Measurements from ENCODE around the gene ELOF1. TPM values are rescaled to one million over a fixed set of nuclear protein-coding genes. Genes with fewer than 3 reads are reported as not detected.
A peak's percentile ranks its signal among the peaks of the same experiment; 100 is the strongest.
"Not testable (repeated sequence)": the region's sequence is repeated elsewhere in the genome, so short reads cannot be mapped to it uniquely, and the experiment has no call there.

Gene ELOF1
- total RNA-seq: 33.5 TPM
- long read RNA-seq, transcript ELOF1-201 (4 exons, 1,019 nt): major isoform, 6 of 8 reads
- long read RNA-seq, partial matches to known transcripts: 1 of 8 reads
- long read RNA-seq, other reads (novel, unspliced or antisense): 1 of 8 reads

DNA sequence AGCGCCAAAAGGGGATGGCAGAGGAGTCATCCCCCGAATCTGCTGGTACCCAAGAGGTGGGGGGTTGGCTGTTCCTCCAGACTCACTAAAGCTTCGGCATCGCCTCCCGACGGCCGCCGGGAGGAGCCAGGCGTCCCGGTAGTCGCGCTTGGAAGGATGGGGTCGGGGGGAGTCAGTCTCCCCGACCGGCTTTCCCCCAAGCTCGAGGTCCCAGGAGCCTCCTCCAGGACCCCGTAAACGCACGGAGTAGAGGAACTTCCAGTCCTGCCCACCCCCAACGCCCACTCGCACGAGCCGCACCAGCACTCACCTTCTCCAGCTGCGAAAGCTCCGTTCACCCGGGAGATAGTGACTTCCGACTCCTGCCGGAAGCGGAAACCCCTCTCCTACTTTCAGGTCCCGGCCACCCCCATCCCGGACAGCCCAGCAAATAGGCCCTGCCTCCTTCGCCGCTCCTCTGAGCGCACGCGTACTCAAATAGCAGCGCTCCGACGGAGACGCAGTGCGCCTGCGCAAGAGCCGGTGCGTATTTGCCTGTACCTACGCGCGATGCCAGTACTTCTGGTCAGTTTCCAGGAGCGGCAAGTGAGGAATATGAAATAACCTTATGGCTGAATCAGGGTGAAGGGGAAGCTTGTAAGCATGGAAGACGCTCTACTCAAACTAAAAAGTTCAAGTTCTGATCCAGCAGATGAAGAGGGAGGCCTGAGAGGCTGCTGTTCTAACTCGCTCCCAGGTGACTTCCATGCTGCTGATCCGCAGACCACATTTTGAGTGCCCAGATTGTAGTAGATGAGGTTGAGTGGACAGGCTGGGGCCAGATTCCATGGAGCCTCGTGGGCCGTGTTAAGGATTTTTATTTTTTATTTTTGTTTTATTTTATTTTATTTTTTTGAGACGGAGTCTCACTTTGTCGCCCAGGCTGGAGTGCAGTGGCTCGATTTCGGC, at the start of gene ELOF1:
Gene ELOF1 (minus strand): TSS at position 350 of the 948 bp plus-strand sequence. CDS start 4,883 bp downstream, outside the sequence.
- ATAC-seq (peak; percentile 99), DNase-seq (ENCODE audit: missing footprints) (peak; percentile 99)
- intact Hi-C loops (cut with DNase I): loop anchor here (2.0 kb wide), 1 partner anchor 28 kb away; no protein-coding TSS in a partner anchor

DNA sequence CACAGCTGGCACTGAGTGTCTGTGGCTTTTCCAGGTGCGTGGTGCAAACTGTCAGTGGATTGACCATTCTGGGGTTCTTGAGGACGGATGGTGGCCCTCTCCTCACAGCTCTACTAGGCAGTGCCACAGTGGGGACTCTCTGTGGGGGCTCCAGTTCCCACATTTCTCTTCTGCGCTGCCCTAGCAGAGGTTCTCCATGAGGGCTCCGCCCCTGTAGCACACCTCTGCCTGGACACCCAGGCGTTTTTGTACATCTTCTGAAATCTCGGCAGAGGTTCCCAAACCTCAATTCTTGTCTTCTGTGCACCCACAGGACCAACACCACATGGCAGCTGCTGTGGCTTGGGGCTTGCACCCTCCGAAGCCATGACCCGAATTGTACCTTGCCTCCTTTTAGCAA, 47.5 kb upstream of the ELOF1 start:
- intact Hi-C loops (cut with DNase I): no loop called here
- DNase-seq (ENCODE audit: missing footprints) (no peak), ATAC-seq (no peak)

- ATAC-seq; DNase-seq (ENCODE audit: missing footprints); intact Hi-C loops (cut with DNase I): not testable (repeated sequence)
Measured at GRCh38 chr19:11599704-11600103, 40.7 kb upstream of the ELOF1 start.

- ATAC-seq (no peak), DNase-seq (ENCODE audit: missing footprints) (no peak)
- intact Hi-C loops (cut with DNase I): no loop called here
Measured at GRCh38 chr19:11598746-11599145, 39.7 kb upstream of the ELOF1 start.

DNA sequence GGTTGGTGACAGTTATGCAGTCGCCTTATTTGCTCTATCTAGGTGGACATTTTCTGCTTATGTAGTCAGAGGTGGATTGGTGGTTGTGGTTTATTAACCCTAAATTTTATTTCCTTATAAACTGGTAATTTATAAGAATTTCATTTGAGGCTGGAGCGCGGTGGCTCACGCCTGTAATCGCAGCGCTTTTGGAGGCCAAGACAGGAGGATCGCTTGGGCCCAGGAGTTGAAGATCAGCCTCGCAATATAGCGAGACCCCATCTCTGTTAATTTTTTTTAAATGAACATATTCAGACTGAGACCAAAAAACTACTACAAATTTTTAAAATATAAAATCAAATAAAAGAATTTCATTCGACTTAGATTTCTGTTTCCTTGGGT, 39.1 kb upstream of the ELOF1 start:
- DNase-seq (ENCODE audit: missing footprints) (no peak), ATAC-seq (no peak)
- intact Hi-C loops (cut with DNase I): no loop called here

GRCh38 chr19:11597202-11598102, 38.4 kb upstream of the ELOF1 start, which contains the start of gene ZNF627:
TSS of gene ZNF627 (plus strand) at chr19:11597483. CDS start at chr19:11597628, 145 bp downstream.
- DNase-seq (ENCODE audit: missing footprints) (peak; percentile 99), ATAC-seq (peak; percentile 100)
- intact Hi-C loops (cut with DNase I): no loop called here

GRCh38 chr19:11596156-11596555, 37.1 kb upstream of the ELOF1 start:
- ATAC-seq (no peak), DNase-seq (ENCODE audit: missing footprints) (no peak)
- intact Hi-C loops (cut with DNase I): no loop called here

DNA sequence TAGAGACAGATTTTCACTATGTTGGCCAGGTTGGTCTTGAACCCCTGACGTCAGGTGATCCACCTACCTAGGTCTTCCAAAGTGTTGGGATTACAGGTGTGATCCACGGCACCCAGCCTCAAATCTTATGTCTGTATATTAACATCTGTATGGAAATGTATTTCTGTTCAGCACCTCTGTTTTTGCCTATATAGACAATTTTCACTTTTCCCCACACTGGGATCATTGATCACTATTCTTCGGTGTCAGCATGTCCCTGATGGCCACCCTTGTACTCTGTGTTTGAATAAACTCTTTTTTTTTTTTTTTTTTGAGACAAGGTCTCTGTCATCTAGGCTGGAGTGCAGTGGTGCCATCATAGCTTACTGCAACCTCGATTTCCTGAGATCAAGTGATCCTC, 35.1 kb upstream of the ELOF1 start:
- intact Hi-C loops (cut with DNase I): no loop called here
- DNase-seq (ENCODE audit: missing footprints): no peak
- ATAC-seq: no peak

GRCh38 chr19:11587975-11588631, 29.1 kb upstream of the ELOF1 start:
- intact Hi-C loops (cut with DNase I): loop anchor here (2.0 to 5.0 kb wide), 3 partner anchors 29 to 296 kb away; partner anchors contain the start of gene ELOF1
- no peak for ATAC-seq
- no peak for DNase-seq (ENCODE audit: missing footprints)

DNA sequence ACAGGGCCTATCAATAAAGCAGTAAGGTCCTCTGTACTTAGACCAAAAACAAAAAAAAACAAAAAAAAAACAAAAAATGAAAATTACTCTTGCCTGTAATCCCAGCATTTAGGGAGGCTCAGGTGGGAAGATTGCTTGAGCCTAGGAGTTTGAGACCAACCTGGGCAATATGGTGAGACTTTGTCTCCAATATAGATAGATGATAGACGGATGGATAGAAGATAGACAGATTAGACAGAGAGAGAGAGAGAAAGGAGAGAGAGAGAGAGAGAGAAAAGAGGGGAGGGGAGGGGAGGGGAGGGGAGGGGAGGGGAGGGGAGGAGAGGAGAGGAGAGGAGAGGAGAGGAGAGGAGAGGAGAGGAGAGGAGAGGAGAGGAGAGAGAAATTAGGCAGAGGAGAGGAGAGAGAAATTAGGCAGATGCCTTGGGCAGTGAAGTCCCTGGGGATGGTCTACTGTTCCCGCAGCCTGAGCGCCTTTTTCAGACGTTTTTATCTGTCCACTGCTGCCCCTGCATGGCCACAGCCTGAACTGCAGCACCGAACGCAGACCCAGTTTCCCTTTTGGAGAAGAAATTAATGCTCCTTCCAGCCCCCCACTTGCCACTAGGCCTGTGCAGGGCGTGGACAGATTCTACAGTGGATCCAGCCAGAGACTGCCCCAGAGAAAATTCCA, 28.4 kb upstream of the ELOF1 start:
- DNase-seq (ENCODE audit: missing footprints) (peak; percentile 85), ATAC-seq (peak; percentile 89)
- intact Hi-C loops (cut with DNase I): loop anchor here (2.0 to 5.0 kb wide), 3 partner anchors 29 to 295 kb away; partner anchors contain the start of gene ELOF1

GRCh38 chr19:11586331-11586730, 27.3 kb upstream of the ELOF1 start:
- intact Hi-C loops (cut with DNase I): loop anchor here (2.0 to 5.0 kb wide), 3 partner anchors 28 to 294 kb away; partner anchors contain the start of gene ELOF1
- ATAC-seq (no peak), DNase-seq (ENCODE audit: missing footprints) (no peak)

DNA sequence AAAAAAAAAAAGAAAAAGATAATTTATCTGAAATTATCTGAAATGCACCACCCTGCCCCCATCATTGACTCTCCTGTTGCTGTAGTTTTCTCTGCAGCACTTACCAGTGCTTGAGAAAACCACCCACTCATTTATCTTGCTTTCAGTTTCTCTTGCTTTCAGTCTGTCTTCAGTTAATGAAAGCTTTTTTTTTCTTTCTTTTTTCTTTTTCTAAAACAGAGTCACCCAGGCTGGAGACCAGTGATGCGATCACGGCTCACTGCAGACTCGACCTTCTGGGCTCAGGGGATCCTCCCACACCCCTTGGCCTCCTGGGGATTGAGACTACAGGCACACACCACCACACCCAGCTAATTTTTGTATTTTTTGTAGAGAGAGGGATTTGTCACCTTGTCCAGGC, 22.7 kb upstream of the ELOF1 start:
- intact Hi-C loops (cut with DNase I): no loop called here
- ATAC-seq (no peak), DNase-seq (ENCODE audit: missing footprints) (no peak)

DNA sequence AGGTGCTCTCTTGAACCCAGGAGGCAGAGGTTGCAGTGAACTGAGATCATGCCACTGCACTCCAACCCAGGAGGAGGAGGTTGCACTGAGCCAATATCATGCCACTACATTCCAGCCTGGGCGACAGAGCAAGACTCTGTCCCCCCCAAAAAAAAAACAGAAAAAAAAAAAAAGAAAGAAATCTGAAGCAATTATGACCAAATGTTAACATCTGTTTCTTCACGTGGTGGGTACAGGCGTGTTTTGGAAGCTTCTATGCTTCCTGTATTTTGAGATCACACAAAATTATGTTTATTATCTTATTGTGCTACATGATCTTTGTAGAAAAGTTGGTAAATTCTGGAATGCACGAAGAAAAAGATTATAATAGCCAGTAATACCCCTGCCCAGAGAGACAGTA, 21.1 kb upstream of the ELOF1 start:
- intact Hi-C loops (cut with DNase I): no loop called here
- DNase-seq (ENCODE audit: missing footprints) (no peak), ATAC-seq (no peak)

DNA sequence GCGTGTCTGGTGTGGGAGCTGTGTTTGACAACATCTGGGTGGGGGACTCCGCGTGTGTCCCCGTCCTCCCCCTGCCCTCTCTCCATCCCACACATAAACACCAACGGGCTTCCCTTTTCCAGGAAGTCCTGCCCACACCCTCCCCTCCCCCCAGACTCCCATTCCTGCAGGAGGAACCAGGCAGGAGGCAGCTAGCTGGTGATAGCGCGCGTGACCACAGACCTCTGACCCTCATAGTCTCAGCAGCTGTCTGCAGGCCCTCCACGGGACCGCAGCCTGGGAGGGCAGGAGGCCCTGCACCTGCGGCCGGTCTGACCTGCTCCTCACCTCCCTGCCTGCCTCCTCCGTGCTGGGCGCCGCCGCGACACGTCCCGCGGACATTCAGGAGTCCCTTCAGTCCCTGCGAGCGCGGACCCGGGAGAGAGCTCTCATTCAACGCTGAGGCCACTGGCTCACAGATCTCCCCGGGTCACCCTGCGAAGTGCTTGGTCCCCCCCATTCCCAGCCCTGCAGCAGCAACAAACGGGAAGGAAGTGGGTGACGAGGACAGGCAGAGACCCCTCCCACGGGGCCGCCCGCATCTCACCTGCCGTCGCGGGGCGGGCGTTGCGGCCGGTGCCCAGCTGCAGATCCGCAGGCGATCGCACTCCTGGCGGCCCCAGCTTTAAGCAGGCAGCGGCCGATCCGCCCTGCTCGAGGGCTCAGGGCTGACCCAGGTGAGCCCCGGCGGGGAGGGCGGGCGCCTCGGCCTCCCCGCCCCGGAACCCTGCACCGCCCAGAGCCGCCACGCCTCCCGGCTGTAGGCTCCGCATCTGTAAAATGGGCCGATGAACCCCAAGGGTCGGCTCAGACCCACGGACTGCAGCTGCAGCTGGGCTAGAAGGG, 19.5 kb upstream of the ELOF1 start:
- intact Hi-C loops (cut with DNase I): no loop called here
- ATAC-seq (peak; percentile 21), DNase-seq (ENCODE audit: missing footprints) (peak; percentile 74)

DNA sequence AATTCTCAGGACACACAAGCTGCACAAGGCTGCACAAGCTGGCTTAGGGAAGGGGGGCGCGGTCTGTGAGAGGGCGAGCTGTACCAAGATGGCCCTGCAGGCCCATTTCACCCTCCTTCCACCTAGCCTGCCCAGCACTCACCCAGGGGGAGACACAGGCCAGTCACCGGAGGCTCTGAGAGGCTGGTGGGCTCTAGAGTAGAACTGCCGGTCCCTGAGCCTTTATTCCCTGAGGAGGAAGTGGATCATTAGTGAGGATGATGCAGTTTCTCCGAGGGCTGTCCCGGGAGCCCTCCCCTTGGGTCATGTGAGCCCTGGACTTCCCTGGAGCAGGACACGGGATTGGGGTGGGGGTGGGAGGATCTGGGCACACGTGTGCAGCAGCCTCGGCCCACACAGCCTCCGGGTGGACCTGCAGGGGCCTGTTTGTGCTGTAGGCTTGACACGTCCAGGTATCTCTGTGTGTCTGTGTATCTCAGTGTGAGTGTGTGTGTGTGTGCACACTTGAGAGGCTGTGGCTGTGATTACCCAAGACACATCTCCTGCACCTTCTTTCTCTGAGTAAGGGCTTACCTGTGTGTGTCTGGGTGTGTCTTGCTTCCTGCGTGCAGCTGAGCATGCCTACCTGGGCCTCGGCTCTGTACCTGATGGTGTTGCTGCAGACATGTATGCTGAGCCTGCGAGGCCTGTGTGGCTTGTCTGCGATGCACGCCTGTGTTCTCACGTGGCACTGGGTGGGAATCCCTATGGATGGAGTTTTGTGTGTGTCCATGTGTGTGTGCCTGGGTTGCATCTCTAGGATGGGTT, 18.6 kb upstream of the ELOF1 start, which contains the start of gene ACP5:
Gene ACP5 (minus strand): TSS at position 195 of the 807 bp plus-strand sequence. CDS start 328 bp downstream, outside the sequence.
- intact Hi-C loops (cut with DNase I): no loop called here
- DNase-seq (ENCODE audit: missing footprints) (no peak), ATAC-seq (no peak)

DNA sequence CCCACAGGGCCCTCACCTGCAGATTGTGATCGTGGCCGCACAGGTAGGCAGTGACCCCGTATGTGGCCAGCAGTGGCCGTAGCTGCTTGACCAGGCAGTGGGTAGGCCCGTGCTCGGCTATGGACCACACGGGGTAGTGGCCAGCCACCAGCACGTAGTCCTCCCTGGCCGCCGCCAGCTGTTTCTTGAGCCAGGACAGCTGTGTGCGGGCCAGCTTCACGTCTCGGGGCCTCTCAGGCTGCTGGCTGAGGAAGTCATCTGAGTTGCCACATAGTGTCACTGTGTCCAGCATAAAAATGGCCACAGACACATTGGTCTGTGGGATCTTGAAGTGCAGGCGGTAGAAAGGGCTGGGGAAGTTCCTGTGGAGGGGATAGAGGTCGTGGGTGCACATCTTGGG, 17.2 kb upstream of the ELOF1 start:
- intact Hi-C loops (cut with DNase I): no loop called here
- ATAC-seq (peak; percentile 22), DNase-seq (ENCODE audit: missing footprints) (no peak)
